ENCODE measurements around the gene TIMP3.

- TF ChIP-seq CTCF (IDR thresholded peaks at IDR 0.05): no peak
- TF ChIP-seq POLR2A (IDR thresholded peaks at IDR 0.05): no peak
Observed at GRCh38 chr22:32754413-32755041, 47.0 kb upstream of the TIMP3 start.
